ENCODE measurements around the gene PROX2.
A peak's percentile ranks its signal among the peaks of the same experiment; 100 is the strongest.

DNA sequence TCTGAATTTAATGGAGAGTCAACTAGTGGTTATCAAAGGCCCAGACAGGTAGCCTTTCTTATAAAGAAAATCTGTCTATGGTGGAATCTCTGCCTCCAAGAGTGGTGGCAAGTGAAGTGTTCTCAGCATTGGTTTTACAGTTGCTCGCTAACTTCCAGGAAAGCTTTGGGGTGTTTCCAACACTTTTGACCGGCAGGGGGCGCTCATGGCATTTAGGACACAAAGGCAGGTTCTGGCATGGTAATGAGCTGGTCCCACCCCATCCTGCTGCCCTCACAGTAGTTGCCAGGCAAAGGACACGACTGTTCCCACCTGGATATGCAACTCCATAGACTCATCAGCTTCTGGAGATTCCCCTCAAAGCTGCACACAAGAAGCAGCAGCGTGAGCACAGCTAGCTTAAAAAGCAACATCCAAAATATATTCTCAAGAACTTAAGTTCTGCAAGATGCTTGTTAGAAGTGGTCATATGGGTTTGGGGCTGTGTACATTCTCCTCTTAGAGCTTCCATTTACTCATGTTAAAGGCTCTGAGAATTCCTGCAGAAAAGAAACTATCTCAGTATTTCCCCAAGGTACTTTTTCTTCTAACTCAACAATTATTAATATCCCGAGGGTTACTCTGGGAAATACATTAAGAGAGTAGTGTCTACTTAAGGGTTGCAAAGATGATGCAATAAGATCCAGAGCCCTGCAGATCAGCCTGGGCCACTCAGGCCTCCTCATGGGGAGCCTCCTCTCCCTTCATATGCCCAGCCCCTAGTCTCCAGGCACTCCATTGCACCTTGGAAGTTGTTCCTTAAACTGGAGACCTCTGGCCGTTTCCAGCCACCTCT is 14.8 kb downstream of the PROX2 start:
- no peak for TF ChIP-seq POLR2A (IDR thresholded peaks at IDR 0.05)
- TF ChIP-seq, protein P1, sequence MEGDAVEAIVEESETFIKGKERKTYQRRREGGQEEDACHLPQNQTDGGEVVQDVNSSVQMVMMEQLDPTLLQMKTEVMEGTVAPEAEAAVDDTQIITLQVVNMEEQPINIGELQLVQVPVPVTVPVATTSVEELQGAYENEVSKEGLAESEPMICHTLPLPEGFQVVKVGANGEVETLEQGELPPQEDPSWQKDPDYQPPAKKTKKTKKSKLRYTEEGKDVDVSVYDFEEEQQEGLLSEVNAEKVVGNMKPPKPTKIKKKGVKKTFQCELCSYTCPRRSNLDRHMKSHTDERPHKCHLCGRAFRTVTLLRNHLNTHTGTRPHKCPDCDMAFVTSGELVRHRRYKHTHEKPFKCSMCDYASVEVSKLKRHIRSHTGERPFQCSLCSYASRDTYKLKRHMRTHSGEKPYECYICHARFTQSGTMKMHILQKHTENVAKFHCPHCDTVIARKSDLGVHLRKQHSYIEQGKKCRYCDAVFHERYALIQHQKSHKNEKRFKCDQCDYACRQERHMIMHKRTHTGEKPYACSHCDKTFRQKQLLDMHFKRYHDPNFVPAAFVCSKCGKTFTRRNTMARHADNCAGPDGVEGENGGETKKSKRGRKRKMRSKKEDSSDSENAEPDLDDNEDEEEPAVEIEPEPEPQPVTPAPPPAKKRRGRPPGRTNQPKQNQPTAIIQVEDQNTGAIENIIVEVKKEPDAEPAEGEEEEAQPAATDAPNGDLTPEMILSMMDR (IDR thresholded peaks at IDR 0.05) = peak; percentile 70 to 88 (median 86)
- TF ChIP-seq EP300 (IDR thresholded peaks at IDR 0.05) = peak in 1 of 2 donors; percentile 41
